ENCODE measurements around the gene GNA15. TPM values are rescaled to one million over a fixed set of nuclear protein-coding genes. Genes with fewer than 3 reads are reported as not detected.
A peak's percentile ranks its signal among the peaks of the same experiment; 100 is the strongest.

The GNA15 gene
- total and polyA plus RNA-seq, 12 donors = 0.61 to 16.3 (median 6.8) TPM

DNA sequence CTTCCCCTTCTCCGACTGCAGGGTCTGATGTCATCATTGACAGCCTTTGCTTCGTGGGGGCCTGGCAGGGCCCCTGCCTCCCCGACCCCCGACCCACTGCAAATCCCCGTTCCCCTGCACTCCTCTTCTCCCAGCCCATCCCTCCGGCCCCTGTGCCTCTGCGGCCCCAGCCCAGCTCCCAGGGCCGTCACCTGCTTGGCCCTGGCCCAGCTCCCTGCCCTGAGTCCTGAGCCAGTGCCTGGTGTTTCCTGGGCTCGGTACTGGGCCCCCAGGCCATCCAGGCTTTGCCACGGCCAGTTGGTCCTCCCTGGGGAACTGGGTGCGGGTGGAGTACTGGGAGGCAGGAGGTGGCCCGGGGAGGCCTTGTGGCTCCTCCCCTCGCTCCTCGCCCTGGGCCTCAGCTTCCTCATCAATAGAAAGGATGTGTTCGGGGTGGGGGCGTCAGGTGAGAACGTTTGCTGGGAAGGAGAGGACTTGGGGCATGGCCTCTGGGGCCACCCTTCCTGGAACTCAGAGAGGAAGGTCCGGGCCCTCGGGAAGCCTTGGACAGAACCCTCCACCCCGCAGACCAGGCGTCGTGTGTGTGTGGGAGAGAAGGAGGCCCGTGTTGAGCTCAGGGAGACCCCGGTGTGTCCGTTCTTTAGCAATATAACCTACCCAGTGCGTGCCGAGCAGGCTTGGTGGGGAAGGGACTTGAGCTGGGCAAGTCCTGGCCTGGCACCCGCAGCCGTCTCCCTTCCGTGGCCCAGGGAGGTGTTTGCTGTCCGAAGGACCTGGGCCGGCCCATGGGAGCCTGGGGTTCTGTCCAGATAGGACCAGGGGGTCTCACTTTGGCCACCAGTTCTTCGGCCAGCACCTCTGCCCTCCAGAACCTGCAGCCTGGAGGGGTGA, 72.7 kb downstream of the GNA15 start:
- no peak overlapping the region for H3K27ac ChIP-seq
- TF ChIP-seq POLR2A (IDR thresholded peaks at IDR 0.05) = no peak
- TF ChIP-seq CTCF (IDR thresholded peaks at IDR 0.05) = no peak
- H3K4me1 ChIP-seq (replicated peaks in 1 of 2) = no peaks in the 10 kb centered on the region
- no peaks in the 10 kb centered on the region for H3K27me3 ChIP-seq
- H3K4me3 ChIP-seq = no peak overlapping the region
- no peak for DNase-seq
- intact Hi-C loops (cut with DNase I) = no loop called here
- peaks cover 0 to 45% of the 10 kb centered on the region in 2 donors for H3K36me3 ChIP-seq (replicated peaks in 1 of 2)
- H3K9me3 ChIP-seq (replicated peaks in 1 of 3) = no peaks in the 10 kb centered on the region
- 79 to 92% (median 86%) methylated on average over 12 to 33 of the region's 33 CpGs for WGBS, 4 donors

DNA sequence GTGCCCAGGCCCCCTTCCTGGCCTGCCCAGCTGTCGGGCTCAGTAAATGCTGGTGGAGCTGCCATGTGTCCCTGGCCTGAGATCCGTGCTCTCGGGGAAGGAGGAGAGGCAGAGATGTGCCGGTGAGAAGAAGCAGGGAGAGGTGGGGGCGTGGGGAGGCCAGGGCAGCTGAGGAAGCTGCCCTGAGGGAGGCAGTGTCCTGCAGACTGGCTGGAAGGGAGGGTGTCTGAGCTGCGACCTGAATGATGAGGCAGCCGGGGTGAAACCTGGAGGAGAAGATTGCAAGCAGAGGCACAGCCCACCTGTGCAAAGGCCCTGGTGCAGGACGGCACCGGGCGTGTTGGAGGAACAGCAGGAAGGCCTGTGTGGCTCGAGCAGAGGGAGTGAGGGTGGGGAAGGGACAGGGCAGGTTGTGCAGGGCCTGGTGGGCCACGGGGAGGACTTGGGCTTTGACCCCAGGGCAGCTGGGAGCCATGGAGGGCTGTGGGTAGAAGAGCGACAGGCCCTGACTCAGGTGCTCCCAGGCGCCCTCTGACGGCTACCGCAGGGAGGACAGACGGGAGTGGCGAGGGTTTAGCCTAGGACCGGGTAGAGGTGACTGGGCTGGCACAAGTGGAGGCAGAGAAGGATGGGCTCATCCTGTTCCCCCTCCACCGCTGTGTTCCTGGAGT, 74.6 kb downstream of the GNA15 start:
- no peak overlapping the region for H3K4me3 ChIP-seq
- DNase-seq = peak in 6 of 7 donors; percentile 43 to 76 (median 72)
- H3K36me3 ChIP-seq (replicated peaks in 1 of 2) = peaks cover 0 to 30% of the 10 kb centered on the region in 2 donors
- TF ChIP-seq CTCF (IDR thresholded peaks at IDR 0.05) (peak; percentile 50 to 65 (median 59)), POLR2A (IDR thresholded peaks at IDR 0.05) (no peak)
- H3K27ac ChIP-seq = no peak overlapping the region
- no peaks in the 10 kb centered on the region for H3K4me1 ChIP-seq (replicated peaks in 1 of 2)
- intact Hi-C loops (cut with DNase I) = no loop called here
- no peaks in the 10 kb centered on the region for H3K27me3 ChIP-seq
- H3K9me3 ChIP-seq (replicated peaks in 1 of 3) = no peaks in the 10 kb centered on the region
- 34 to 38% (median 37%) methylated on average over 16 to 20 of the region's 20 CpGs for WGBS, 4 donors

GRCh38 chr19:3211191-3211590, 75.4 kb downstream of the GNA15 start:
- no peak for TF ChIP-seq POLR2A (IDR thresholded peaks at IDR 0.05)
- no peak for TF ChIP-seq CTCF (IDR thresholded peaks at IDR 0.05)
- WGBS, 4 donors = 39 to 59% (median 44%) methylated on average over 9 to 12 of the region's 12 CpGs
- DNase-seq = no peak
- intact Hi-C loops (cut with DNase I) = no loop called here
- Histone ChIP-seq H3K27me3 (no peaks in the 10 kb centered on the region), H3K36me3 (replicated peaks in 1 of 2) (peaks cover 0 to 23% of the 10 kb centered on the region in 2 donors), H3K4me1 (replicated peaks in 1 of 2) (no peaks in the 10 kb centered on the region), H3K4me3 (no peak overlapping the region), H3K27ac (no peak overlapping the region), H3K9me3 (replicated peaks in 1 of 3) (no peaks in the 10 kb centered on the region)

DNA sequence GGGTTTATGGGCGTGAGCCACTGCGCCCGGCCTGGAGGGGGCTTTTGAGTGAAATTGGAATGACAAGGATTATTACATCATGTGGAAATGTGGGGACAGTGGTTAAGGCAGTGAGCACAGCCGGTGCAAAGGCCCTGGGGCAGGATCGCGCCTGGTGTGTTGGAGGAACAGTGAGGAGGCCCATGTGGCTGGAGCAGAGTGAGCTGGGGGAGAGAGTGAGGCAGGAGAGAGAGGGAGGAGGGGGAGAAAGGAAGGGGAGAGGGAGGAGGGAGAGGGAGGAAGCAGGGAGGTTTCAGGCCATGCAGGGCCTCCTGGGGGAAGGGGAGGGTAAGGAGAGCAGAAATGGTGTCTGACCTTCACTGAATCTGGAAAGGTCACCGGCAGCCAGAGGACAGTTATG, 77.3 kb downstream of the GNA15 start:
- 85 to 89% (median 88%) methylated on average over 6 to 7 of the region's 7 CpGs for WGBS, 4 donors
- Histone ChIP-seq H3K4me1 (replicated peaks in 1 of 2) (no peaks in the 10 kb centered on the region), H3K9me3 (replicated peaks in 1 of 3) (no peaks in the 10 kb centered on the region), H3K27ac (no peak overlapping the region), H3K27me3 (no peaks in the 10 kb centered on the region), H3K4me3 (no peak overlapping the region), H3K36me3 (replicated peaks in 1 of 2) (peaks cover 0 to 3% of the 10 kb centered on the region in 2 donors)
- intact Hi-C loops (cut with DNase I) = no loop called here
- TF ChIP-seq CTCF (IDR thresholded peaks at IDR 0.05) (no peak), POLR2A (IDR thresholded peaks at IDR 0.05) (no peak)
- DNase-seq = no peak

All from adrenal gland (tissue), 12 donors.